Thymus (tissue), 11 donors: Measurements from ENCODE around the gene PTPRA. TPM values are rescaled to one million over a fixed set of nuclear protein-coding genes. Genes with fewer than 3 reads are reported as not detected.

Experiments
- DNase-seq, 9 donors: peaks; one replicate each; pipeline ENCODE4 v3.0.0-alpha.2; 2013; ENCODE audit warnings: low spot score in 9 of 9, low read depth in 6 of 9, missing footprints in 1 of 9
- H3K27ac ChIP-seq, 2 donors: one replicate each; pipeline ENCODE4 v1.5.1; 2013; ENCODE audit warnings: control low read depth in 1 of 2, low read depth in 1 of 2, low read length in 1 of 2, mild to moderate bottlenecking in 1 of 2, moderate library complexity in 1 of 2
- H3K27me3 ChIP-seq, 2 donors: one replicate each; pipeline ENCODE4 v1.5.1; 2013; ENCODE audit warnings: low read length in 1 of 2; ENCODE audit not compliant: control insufficient read depth in 2 of 2, insufficient read depth in 1 of 2
- H3K36me3 ChIP-seq, 2 donors: one replicate each; pipeline ENCODE4 v1.5.1; 2013; ENCODE audit warnings: low read length in 1 of 2, mild to moderate bottlenecking in 1 of 2, moderate library complexity in 1 of 2; ENCODE audit not compliant: control insufficient read depth in 2 of 2, insufficient read depth in 2 of 2
- H3K4me1 ChIP-seq, 2 donors: one replicate each; pipeline ENCODE4 v1.5.1; 2013; ENCODE audit warnings: low read length in 2 of 2; ENCODE audit not compliant: control insufficient read depth in 2 of 2, insufficient read depth in 2 of 2
- H3K4me3 ChIP-seq, 2 donors: one replicate each; pipeline ENCODE4 v1.5.1; 2013; ENCODE audit warnings: low read length in 2 of 2, control low read depth in 1 of 2, mild to moderate bottlenecking in 1 of 2
- H3K9me3 ChIP-seq, 2 donors: one replicate each; pipeline ENCODE4 v1.5.1; 2013; ENCODE audit warnings: low read length in 1 of 2, mild to moderate bottlenecking in 1 of 2; ENCODE audit not compliant: control insufficient read depth in 2 of 2, insufficient read depth in 1 of 2
- whole genome bisulfite sequencing: extraction: QIAGEN DNeasy Blood & Tissue Kit; methylation state at CpG from one replicate; pipeline ENCODE4 v1.1.7; 2013; 5-methylcytosine and 5-hydroxymethylcytosine counted together
- polyA plus RNA-seq: library from polyadenylated mRNA; stranded (reverse); fragments of 200-250 nt; gene quantifications from one replicate; pipeline ENCODE4 v1.2.3, GENCODE V29; 2013
- total RNA-seq: library from RNA; stranded (reverse); fragments of 120-200 nt; gene quantifications from one replicate; pipeline ENCODE4 v1.2.4, GENCODE V29; 2013
- donor health status: healthy.

Gene PTPRA
- total and polyA plus RNA-seq, 2 donors, result 35.5 to 55.0 TPM

- no peak overlapping the region for H3K4me3 ChIP-seq
- H3K4me1 ChIP-seq, result peaks cover 6 to 8% of the 10 kb centered on the region in 2 donors
- WGBS, result 87% methylated on average over 5 of the region's 5 CpGs
- no peaks in the 10 kb centered on the region for H3K9me3 ChIP-seq
- no peaks in the 10 kb centered on the region for H3K27me3 ChIP-seq
- no peak overlapping the region for H3K27ac ChIP-seq
- no peak for DNase-seq
- peaks cover 0 to 6% of the 10 kb centered on the region in 2 donors for H3K36me3 ChIP-seq
Measured at GRCh38 chr20:2836035-2836434, 37.2 kb upstream of the PTPRA start.

- WGBS, result 94% methylated on average over 6 of the region's 6 CpGs
- no peak for DNase-seq
Measured at GRCh38 chr20:2837221-2837960, 35.9 kb upstream of the PTPRA start.

GRCh38 chr20:2838170-2838797 is 35.0 kb upstream of the PTPRA start:
- Histone ChIP-seq H3K36me3 (peaks cover 0 to 6% of the 10 kb centered on the region in 2 donors), H3K27me3 (no peaks in the 10 kb centered on the region), H3K4me1 (peaks cover 11 to 14% of the 10 kb centered on the region in 2 donors), H3K4me3 (no peak overlapping the region), H3K27ac (no peak overlapping the region), H3K9me3 (no peaks in the 10 kb centered on the region)
- DNase-seq, result no peak
- 97% methylated on average over 19 of the region's 19 CpGs for WGBS

More at GRCh38 chr20:2837221-2837960, 35.9 kb upstream of the PTPRA start:
- Histone ChIP-seq H3K9me3 (no peaks in the 10 kb centered on the region), H3K4me1 (peaks cover 11 to 14% of the 10 kb centered on the region in 2 donors), H3K27me3 (no peaks in the 10 kb centered on the region), H3K27ac (no peak overlapping the region), H3K4me3 (no peak overlapping the region), H3K36me3 (peaks cover 0 to 6% of the 10 kb centered on the region in 2 donors)

- no peaks in the 10 kb centered on the region for H3K27me3 ChIP-seq
- DNase-seq, result no peak
- H3K9me3 ChIP-seq, result no peaks in the 10 kb centered on the region
- peaks cover 11 to 14% of the 10 kb centered on the region in 2 donors for H3K4me1 ChIP-seq
- no peak overlapping the region for H3K4me3 ChIP-seq
- H3K27ac ChIP-seq, result no peak overlapping the region
- peaks cover 0 to 6% of the 10 kb centered on the region in 2 donors for H3K36me3 ChIP-seq
- WGBS, result 97% methylated on average over 15 of the region's 15 CpGs
Measured at GRCh38 chr20:2838847-2839671, 34.2 kb upstream of the PTPRA start.

- Histone ChIP-seq H3K9me3 (no peaks in the 10 kb centered on the region), H3K27me3 (no peaks in the 10 kb centered on the region), H3K27ac (no peak overlapping the region), H3K36me3 (peaks cover 0 to 6% of the 10 kb centered on the region in 2 donors), H3K4me1 (peaks cover 11 to 14% of the 10 kb centered on the region in 2 donors), H3K4me3 (peak overlapping the region; percentile 76 to 86)
- 89% methylated on average over 21 of the region's 21 CpGs for WGBS
- no peak for DNase-seq
Measured at GRCh38 chr20:2839732-2840137, 33.5 kb upstream of the PTPRA start.

GRCh38 chr20:2840138-2840966 is 32.9 kb upstream of the PTPRA start, which contains the start of the genes PCED1A and VPS16:
TSS of gene PCED1A (minus strand) at chr20:2840655. CDS start at chr20:2839912, 743 bp downstream.
TSS of gene VPS16 (plus strand) at chr20:2840745. CDS start at chr20:2840775, 30 bp downstream.
- H3K4me3 ChIP-seq, result peak within 1 kb of the TSS; percentile 76 to 86
- WGBS, result 6% methylated on average over 98 of the region's 98 CpGs
- H3K9me3 ChIP-seq, result no peaks in the 10 kb centered on the region
- peaks cover 0 to 6% of the 10 kb centered on the region in 2 donors for H3K36me3 ChIP-seq
- peaks cover 11 to 14% of the 10 kb centered on the region in 2 donors for H3K4me1 ChIP-seq
- DNase-seq, result peak; percentile 64 to 92 (median 82)
- no peaks in the 10 kb centered on the region for H3K27me3 ChIP-seq
- H3K27ac ChIP-seq, result peak within 1 kb of the TSS; percentile 47 to 93

- WGBS, result 14% methylated on average over 33 of the region's 33 CpGs
- H3K36me3 ChIP-seq, result peaks cover 0 to 6% of the 10 kb centered on the region in 2 donors
- H3K4me3 ChIP-seq, result peak overlapping the region; percentile 76 to 86
- DNase-seq, result peak in 3 of 9 donors; percentile 4 to 29 (median 28)
- H3K27me3 ChIP-seq, result no peaks in the 10 kb centered on the region
- H3K4me1 ChIP-seq, result peaks cover 11 to 14% of the 10 kb centered on the region in 2 donors
- no peaks in the 10 kb centered on the region for H3K9me3 ChIP-seq
- peak overlapping the region in 1 of 2 donors; percentile 12 for H3K27ac ChIP-seq
Measured at GRCh38 chr20:2840967-2841531, 32.2 kb upstream of the PTPRA start.

- Histone ChIP-seq H3K4me3 (no peak overlapping the region), H3K27ac (no peak overlapping the region), H3K36me3 (no peaks in the 10 kb centered on the region), H3K9me3 (no peaks in the 10 kb centered on the region), H3K4me1 (peaks cover 4 to 10% of the 10 kb centered on the region in 2 donors), H3K27me3 (no peaks in the 10 kb centered on the region)
- DNase-seq, result no peak
- 88% methylated on average over 2 of the region's 2 CpGs for WGBS
Measured at GRCh38 chr20:2845607-2846006, 27.7 kb upstream of the PTPRA start.
